Activated B cell treated with CpG ODN at 0.5 μM for 24 hours (primary cell): ENCODE data around the gene RELL1. TPM values are rescaled to one million over a fixed set of nuclear protein-coding genes. Genes with fewer than 3 reads are reported as not detected.

Source experiments
- ATAC-seq: fragments of 200-7000 bp; cut with Tn5 transposase; one replicate; pipeline ENCODE4 v1.10.0; 2021; ENCODE audit warnings: low read depth, mild to moderate bottlenecking, moderate library complexity
- CTCF ChIA-PET: fragments of 350-600 bp; sonication (Branson Sonifier 250); formaldehyde crosslinking; loops from one replicate; lab custom pipeline; 2021; ENCODE audit warnings: antibody characterized with exemption; lab: Charles Lee
- POLR2A ChIA-PET: fragments of 350-600 bp; sonication (Branson Sonifier 250); formaldehyde crosslinking; loops from one replicate; lab custom pipeline; 2021; ENCODE audit warnings: antibody characterized with exemption; lab: Charles Lee
- DNase-seq: peaks from one replicate; pipeline ENCODE4 v3.0.0; 2022
- H3K27ac Mint-ChIP-seq: one replicate; pipeline ENCODE4 v1.8.0; 2020; ENCODE audit warnings: mixed read lengths
- H3K27me3 Mint-ChIP-seq: one replicate; pipeline ENCODE4 v1.8.0; 2021; ENCODE audit warnings: mixed read lengths
- H3K36me3 Mint-ChIP-seq: one replicate; pipeline ENCODE4 v1.8.0; 2021; ENCODE audit warnings: low read depth, mixed read lengths
- H3K4me1 Mint-ChIP-seq: one replicate; pipeline ENCODE4 v1.8.0; 2021; ENCODE audit warnings: mixed read lengths
- H3K4me3 Mint-ChIP-seq: one replicate; pipeline ENCODE4 v1.8.0; 2020; ENCODE audit warnings: mild to moderate bottlenecking, mixed read lengths
- H3K9me3 Mint-ChIP-seq: one replicate; pipeline ENCODE4 v1.8.0; 2020; ENCODE audit warnings: mixed read lengths
- intact Hi-C: fragments of 100-400 bp; cut with micrococcal nuclease; formaldehyde crosslinking; loops from one replicate; pipeline ENCODE4 v1.15.1; 2024
- total RNA-seq: library from RNA; stranded (reverse); gene quantifications from 2 replicates; pipeline ENCODE4 v1.2.3, GENCODE V29; 2022
- TF ChIP-seq, protein P1 (sequence below): fragments of 200-600 bp; IDR thresholded peaks from one replicate; pipeline ENCODE4 v1.8.0; 2022; ENCODE audit warnings: antibody characterized with exemption, mild to moderate bottlenecking

Gene RELL1
- total RNA-seq, 1 donor from 2014 or later = 0.71 TPM

DNA sequence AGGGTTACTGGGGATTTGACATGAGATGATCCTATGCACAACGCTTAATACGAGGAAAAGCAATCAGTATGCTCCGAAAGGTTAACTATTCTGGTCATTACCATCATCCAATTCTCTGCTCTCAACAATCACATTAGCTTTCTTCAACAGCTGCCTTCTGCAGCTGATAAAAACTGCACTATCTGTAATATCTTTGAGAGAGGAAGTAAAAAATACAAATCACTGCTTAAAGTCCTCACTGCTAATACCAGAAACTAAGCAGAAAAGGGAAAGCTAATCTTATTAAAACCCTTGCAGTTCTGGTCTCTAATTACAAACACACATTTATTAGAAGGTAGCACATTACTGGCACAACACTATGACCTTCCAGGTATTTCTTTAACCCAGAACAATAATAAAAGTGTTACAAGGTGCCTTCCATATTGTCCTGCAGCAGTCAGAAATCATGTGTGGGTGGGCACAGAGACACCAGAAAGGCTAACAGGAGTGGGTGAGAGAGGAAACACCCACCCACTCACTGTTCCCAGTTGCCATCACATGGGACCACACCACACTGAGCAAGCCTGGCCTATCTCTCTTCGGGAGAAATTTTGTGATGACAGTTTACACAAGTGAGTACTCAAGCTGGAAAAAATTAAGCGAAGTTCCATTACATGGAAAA lies 71.0 kb downstream of the RELL1 start:
- H3K27ac Mint-ChIP-seq = no peak overlapping the region
- H3K36me3 Mint-ChIP-seq = no peaks in the 10 kb centered on the region
- intact Hi-C loops = no loop called here
- DNase-seq = no peak
- H3K9me3 Mint-ChIP-seq = no peaks in the 10 kb centered on the region
- no peak overlapping the region for H3K4me3 Mint-ChIP-seq
- ChIA-PET POLR2A (no interaction called here), CTCF (no interaction called here)
- TF ChIP-seq, protein P1, sequence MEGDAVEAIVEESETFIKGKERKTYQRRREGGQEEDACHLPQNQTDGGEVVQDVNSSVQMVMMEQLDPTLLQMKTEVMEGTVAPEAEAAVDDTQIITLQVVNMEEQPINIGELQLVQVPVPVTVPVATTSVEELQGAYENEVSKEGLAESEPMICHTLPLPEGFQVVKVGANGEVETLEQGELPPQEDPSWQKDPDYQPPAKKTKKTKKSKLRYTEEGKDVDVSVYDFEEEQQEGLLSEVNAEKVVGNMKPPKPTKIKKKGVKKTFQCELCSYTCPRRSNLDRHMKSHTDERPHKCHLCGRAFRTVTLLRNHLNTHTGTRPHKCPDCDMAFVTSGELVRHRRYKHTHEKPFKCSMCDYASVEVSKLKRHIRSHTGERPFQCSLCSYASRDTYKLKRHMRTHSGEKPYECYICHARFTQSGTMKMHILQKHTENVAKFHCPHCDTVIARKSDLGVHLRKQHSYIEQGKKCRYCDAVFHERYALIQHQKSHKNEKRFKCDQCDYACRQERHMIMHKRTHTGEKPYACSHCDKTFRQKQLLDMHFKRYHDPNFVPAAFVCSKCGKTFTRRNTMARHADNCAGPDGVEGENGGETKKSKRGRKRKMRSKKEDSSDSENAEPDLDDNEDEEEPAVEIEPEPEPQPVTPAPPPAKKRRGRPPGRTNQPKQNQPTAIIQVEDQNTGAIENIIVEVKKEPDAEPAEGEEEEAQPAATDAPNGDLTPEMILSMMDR = no peak
- no peaks in the 10 kb centered on the region for H3K4me1 Mint-ChIP-seq
- ATAC-seq = no peak
- no peaks in the 10 kb centered on the region for H3K27me3 Mint-ChIP-seq

DNA sequence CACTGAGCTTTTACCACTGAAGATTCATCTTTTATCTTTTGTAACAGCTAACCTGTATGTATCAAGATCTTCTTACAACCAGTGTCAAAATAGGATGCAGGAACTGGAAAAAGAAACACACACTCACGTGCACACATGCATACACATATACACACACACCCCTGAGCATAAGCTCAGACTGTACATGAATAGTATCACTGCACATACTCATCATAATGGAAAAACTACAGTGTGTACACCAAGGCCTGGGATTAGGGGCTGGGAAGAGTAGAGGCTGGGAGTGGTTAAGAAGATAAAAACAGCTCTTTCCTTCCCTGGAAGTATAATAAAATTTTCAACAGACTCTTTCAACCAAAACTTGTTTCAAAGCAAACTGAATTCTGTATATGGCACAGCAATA lies 73.4 kb downstream of the RELL1 start:
- ATAC-seq = no peak
- H3K36me3 Mint-ChIP-seq = no peaks in the 10 kb centered on the region
- no peaks in the 10 kb centered on the region for H3K27me3 Mint-ChIP-seq
- POLR2A ChIA-PET = no interaction called here
- CTCF ChIA-PET = interaction anchor here (1.0 to 1.4 kb wide), 2 partner anchors 10 to 184 kb away, joined by 3 to 6 read pairs; no protein-coding TSS in a partner anchor
- no peak for DNase-seq
- TF ChIP-seq, protein P1 = no peak
- H3K4me3 Mint-ChIP-seq = no peak overlapping the region
- no peak overlapping the region for H3K27ac Mint-ChIP-seq
- no peaks in the 10 kb centered on the region for H3K9me3 Mint-ChIP-seq
- no peaks in the 10 kb centered on the region for H3K4me1 Mint-ChIP-seq
- intact Hi-C loops = no loop called here

DNA sequence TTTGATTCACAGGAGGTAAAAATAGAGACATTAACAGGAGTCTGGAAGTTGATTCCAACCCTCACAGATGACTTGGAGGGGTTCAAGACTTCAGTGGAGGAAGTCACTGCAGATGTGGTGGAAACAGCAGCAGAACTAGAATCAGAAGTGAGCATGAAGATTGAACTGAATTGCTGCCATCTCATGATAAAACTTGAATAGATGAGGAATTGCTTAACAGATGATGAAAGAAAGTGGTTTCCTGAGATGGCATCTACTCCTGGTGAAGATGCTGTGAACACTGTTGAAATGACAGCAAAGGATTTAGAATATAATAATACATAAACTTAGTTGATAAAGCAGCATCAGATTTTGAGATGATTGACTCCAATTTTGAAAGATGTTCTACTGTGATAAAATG lies 76.5 kb downstream of the RELL1 start:
- intact Hi-C loops = no loop called here
- H3K36me3 Mint-ChIP-seq = no peaks in the 10 kb centered on the region
- no peak overlapping the region for H3K4me3 Mint-ChIP-seq
- ChIA-PET POLR2A (no interaction called here), CTCF (no interaction called here)
- no peak overlapping the region for H3K27ac Mint-ChIP-seq
- ATAC-seq = no peak
- TF ChIP-seq, protein P1 = no peak
- H3K27me3 Mint-ChIP-seq = no peaks in the 10 kb centered on the region
- H3K4me1 Mint-ChIP-seq = no peaks in the 10 kb centered on the region
- DNase-seq = no peak
- no peaks in the 10 kb centered on the region for H3K9me3 Mint-ChIP-seq

DNA sequence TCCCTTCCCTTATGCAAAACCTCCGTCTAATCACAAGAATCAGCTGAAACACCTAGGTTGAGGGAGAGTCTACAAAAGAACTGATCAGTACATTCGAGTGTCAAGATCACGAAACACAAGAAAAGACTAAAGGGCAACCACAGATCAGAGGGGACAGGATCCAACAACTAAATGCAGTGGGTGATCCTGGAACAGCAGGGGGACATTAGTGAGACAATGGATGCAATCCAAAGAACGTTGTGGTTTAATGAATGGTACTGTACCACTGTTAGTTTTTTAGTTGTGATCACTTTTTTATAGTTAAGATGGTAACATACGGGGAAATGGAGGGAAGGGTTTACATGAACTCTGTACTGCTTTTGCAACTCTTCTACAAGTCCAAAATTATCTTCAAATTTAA lies 79.2 kb downstream of the RELL1 start:
- peaks cover 2% of the 10 kb centered on the region for H3K27me3 Mint-ChIP-seq
- ChIA-PET CTCF (no interaction called here), POLR2A (no interaction called here)
- H3K9me3 Mint-ChIP-seq = no peaks in the 10 kb centered on the region
- H3K4me3 Mint-ChIP-seq = no peak overlapping the region
- intact Hi-C loops = no loop called here
- no peak for ATAC-seq
- H3K4me1 Mint-ChIP-seq = peaks cover 3% of the 10 kb centered on the region
- TF ChIP-seq, protein P1 = no peak
- no peaks in the 10 kb centered on the region for H3K36me3 Mint-ChIP-seq
- H3K27ac Mint-ChIP-seq = no peak overlapping the region
- no peak for DNase-seq

DNA sequence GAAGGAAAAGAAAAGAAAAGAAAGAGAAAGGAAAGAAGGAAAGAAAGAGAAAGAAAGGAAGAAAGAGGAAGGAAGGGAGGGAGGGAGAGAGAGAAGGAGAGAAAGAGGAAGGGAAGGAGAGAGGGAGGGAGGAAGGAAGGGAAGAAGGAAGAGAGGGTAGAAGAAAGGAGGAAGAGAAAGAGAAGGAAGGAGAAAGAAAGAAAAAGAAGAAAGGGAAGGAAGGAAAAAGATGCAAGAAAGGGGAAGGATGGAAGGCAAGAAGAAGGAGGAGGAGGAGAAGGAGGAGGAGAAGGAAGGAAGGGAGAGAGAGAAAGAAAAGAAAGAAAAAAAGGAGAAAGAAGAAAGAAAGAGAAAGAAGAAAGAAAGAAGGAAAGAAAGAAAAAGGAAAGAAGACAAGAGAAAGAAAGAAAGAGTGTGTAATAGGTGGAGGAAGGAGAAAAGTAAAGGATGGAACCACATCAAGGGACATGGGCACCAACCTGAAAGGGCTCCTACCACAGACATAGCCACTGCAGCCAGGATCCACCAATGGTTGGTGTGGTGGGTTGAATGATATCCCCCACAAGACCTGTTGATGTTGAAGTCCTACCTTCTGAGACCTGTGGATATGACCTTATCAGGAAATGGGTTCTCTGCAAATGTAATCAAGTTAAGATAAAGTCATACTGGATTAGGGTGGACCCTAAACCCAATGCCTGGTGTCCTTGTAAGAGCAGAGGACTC lies 80.2 kb downstream of the RELL1 start:
- Mint-ChIP-seq H3K27ac (no peak overlapping the region), H3K36me3 (no peaks in the 10 kb centered on the region)

More for the DNA sequence above, 80.2 kb downstream of the RELL1 start:
- TF ChIP-seq, protein P1 = no peak
- Mint-ChIP-seq H3K9me3 (no peaks in the 10 kb centered on the region), H3K4me1 (peaks cover 3% of the 10 kb centered on the region), H3K4me3 (no peak overlapping the region), H3K27me3 (peaks cover 2% of the 10 kb centered on the region)
- intact Hi-C loops = no loop called here
- ChIA-PET CTCF (no interaction called here), POLR2A (interaction anchor here (0.7 kb wide), 1 partner anchor 1488 kb away, joined by 3 read pairs; no protein-coding TSS in a partner anchor)
- no peak for DNase-seq
- ATAC-seq = no peak
